Islet precursor cell (in vitro differentiated cells): ENCODE results near the gene FMNL3.
A peak's percentile ranks its signal among the peaks of the same experiment; 100 is the strongest.
"Not testable (repeated sequence)": the region's sequence is repeated elsewhere in the genome, so short reads cannot be mapped to it uniquely, and the experiment has no call there.

Source experiments
- DNase-seq: peaks from one replicate; pipeline ENCODE4 v3.0.0-alpha.2; 2018

FMNL3 gene

GRCh38 chr12:49627752-49628360 is 79.3 kb downstream of the FMNL3 start:
- peak; percentile 57 for DNase-seq

DNA sequence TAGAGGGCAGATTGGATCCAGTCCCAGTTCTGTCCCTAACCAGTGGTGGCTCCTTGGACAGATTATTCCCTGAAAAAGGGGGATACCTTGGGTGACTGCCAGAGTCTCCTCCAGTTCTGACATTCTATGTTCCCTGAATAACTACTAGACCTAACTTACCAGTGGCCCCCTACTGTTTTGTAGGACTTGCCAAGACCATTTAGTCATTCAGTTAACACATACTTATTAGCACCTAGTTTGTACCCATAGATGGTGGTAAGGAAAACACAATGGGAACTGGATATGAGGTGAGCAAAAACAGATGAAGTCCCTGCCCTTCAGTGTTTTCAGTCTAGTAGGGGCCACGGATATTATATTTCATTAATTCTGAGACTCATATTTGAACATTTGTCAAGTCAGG is 80.4 kb downstream of the FMNL3 start:
- peak; percentile 27 for DNase-seq

- DNase-seq: peak; percentile 22
These were observed 80.9 kb downstream of the FMNL3 start for GRCh38 chr12:49626169-49626835.

- peak; percentile 60 for DNase-seq
These were observed 82.2 kb downstream of the FMNL3 start for GRCh38 chr12:49624921-49625577.

DNA sequence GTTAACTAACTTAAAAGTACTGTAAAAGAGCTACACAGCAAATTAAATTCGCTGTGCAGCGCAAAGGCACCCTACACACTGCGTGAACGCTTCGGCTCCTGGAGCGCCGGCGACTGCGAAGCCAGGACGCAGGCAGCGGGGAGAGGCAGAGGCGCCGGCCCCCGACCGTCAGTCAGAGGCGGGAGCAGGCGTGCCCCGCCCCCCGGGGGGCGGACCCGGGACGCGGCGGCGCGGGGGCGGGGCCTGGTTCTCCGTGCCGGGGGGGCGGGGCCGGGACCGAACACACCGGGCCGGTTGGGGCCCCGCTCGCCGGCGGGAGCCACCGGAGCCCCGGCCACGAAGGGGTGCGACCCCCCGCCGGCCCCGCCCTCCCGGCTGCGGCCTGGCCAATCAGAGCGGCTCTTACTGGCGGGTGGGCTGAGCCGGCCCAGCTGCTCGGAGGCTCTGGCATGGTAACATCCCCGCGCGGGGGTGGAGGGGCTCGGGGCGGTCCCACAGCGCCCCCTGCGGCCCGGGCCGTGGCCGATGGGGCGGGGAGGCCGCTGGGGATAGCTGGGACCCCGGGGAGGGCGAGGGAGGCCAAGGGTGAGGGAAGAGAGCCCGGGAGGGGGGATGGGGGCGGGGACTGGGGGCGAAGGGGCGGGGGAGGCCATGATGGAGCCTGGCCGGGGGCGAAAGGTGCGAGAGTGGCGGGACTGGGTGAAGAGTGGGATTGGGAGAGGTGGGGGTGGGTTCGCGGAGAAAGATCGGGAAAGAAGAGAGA is 83.9 kb downstream of the FMNL3 start, which contains the start of gene PRPF40B:
TSS of gene PRPF40B (plus strand) at position 420 of the 763 bp plus-strand sequence. CDS start at position 450, 30 bp downstream.
- DNase-seq: peak; percentile 98

GRCh38 chr12:49622501-49623141 is 84.6 kb downstream of the FMNL3 start:
- peak; percentile 76 for DNase-seq

- peak; percentile 51 for DNase-seq
These were observed 85.3 kb downstream of the FMNL3 start for GRCh38 chr12:49621651-49622500.

GRCh38 chr12:49619286-49619685 is 87.9 kb downstream of the FMNL3 start:
- DNase-seq: peak; percentile 18

DNA sequence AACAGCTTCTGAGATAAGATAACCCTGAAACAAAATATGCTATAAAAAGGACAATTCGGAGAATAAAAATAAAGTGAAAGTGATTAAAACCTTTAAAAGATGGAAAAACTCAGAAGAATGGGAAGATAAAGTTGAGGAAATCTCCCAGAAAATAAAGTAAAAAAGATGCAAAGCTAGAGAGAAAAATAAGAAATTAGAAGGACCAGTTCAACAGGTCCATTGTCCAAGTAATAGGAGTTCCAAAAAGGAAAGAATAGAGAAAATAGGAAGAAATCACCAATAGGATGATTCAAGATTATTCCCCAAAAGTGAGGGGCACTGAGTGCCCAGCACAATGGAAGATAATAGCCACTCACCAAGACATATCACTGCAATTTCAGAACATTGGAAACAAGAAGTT is 88.6 kb downstream of the FMNL3 start:
- DNase-seq: no peak

DNA sequence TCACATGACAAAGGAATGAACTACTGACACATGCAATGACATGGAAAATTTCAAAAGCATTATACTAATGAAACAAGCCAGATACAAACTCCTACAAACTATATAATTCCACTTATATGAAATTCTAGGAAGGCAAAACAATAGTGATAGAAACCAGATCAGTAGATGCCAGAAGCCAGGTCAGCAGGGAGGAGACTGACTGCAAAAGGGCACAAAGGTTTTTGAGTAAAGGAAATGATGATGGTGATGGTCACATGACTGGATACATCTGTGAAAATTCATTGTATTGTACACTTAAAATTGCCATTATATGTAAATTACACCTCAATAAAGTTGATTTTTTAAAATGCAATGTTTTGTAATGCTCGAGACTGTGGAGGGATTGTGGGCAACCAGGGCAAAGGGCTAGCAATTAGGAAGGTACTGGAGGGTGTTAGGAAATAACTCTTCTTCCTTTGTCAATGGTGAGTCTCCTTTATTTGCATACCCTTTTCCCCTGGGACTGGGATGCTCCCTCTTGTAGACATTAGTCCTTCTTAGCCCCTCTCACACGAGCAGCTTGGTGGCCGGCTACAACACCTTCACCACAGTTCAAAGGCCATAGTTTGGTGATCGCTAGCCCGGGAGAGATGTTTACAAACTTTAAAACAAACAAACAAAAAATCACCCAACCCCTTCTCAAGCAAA is 90.5 kb downstream of the FMNL3 start:
- DNase-seq: peak; percentile 33

GRCh38 chr12:49615725-49616124 is 91.5 kb downstream of the FMNL3 start:
- DNase-seq: no peak

DNA sequence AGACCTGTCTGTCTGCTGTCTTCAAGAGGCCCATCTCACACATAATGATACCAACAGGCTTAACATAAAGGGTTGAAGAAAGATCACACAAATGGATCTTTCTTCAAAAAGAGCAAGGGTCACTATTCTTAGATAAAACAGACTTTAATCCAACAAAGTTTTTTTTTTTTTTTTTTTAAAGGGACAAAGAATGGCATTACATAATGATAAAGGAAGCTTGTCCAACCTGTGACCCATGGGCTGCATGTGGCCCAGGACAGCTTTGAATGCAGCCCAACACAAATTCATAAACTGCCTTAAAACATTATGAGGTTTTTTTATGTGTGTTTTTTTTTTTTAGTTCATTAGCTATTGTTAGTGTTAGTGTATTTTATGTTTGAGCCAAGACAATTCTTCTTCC is 95.0 kb downstream of the FMNL3 start:
- DNase-seq: no peak

GRCh38 chr12:49610785-49611184 is 96.4 kb downstream of the FMNL3 start:
- DNase-seq: peak; percentile 10

GRCh38 chr12:49609875-49610154 is 97.4 kb downstream of the FMNL3 start:
- peak; percentile 91 for DNase-seq

DNA sequence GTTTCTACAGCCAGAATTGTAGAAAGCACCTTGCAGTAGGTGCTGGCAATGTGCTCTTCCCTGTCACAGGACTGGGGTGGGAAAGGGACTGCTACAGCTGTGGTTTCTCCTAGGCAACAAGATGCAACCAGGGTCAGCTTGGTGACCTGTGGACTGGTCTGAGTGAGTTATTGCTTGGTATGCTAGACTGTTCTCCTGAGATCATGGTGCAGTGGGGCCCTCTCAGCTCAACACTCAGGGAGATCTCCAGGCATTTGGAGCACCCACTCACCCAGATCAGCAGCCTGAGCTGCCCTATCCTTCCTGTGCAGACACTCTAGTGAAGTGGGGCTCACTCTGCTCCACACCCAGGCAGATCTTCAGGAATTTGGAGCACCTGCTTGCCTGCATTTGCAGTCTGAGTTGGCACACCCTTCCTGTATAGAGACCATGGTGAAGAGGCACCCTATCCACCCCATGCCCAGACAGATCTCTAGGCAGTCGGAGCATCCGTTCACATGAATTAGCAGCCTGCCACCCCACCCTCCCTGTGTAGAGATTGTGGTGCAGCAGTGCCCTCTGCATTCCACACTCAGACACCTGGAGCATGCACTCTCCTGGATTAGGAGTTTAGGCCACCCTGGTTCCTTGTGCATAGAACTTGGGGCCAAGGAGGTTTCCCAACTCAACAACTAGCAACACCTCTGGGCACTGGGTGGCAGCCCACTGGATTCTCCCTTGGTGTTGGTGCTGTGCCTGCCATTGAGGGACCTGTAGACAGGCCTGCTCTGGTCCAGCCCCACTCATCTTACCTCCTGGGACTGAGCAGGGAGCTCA is 97.9 kb downstream of the FMNL3 start:
- DNase-seq: peak; percentile 51

- not testable (repeated sequence) for DNase-seq
These were observed 101.7 kb downstream of the FMNL3 start, which contains the start of gene FAM186B for GRCh38 chr12:49605539-49605938. FAM186B (minus strand) TSS chr12:49605639; CDS start chr12:49605477, 162 bp downstream.

DNA sequence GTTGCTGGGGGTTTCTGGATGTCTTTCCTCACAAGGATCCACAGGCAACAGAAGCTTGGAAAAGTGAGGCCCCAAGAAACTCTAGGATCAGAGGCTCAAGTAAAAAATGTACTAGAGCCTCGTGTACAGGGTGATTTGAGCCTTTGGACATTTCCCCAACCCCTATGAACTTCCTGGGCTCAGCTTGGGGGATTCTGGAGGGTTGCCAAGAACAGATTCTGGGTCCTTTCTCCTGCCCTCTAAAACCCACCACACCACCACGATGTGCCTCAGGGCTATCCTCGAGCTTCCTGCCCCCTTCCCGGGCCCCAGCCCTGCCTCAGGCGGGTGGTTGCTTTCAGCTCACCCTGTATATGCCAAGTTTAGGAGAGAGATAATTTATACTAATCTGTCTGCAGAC is 102.3 kb downstream of the FMNL3 start:
- peak; percentile 41 for DNase-seq

GRCh38 chr12:49603721-49604120 is 103.5 kb downstream of the FMNL3 start:
- peak; percentile 32 for DNase-seq

DNA sequence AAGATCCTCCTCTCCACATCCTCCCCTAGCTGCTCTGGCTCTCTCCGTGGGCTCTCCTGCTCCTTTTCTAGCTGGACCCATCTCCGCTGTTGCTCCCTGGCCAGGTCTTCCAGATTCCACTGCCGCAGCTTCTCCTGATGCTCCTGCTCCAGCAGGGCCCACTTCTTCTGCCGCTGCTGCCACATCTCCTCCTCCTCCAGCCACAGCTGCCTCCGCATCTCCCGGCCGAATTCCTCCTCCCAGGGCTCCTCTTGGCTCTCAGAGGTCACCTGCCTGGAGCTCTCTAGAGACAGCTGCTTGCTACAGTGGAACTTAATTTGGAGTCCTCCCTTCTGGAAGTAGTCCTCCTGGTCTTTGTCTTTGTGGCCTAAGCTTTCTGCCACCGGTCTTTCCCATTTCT is 107.2 kb downstream of the FMNL3 start:
- peak; percentile 51 for DNase-seq

- peak; percentile 53 for DNase-seq
These were observed 108.7 kb downstream of the FMNL3 start for GRCh38 chr12:49598527-49598926.
